SK-N-SH treated with all-trans-retinoic acid at 6 μM for 48 hours (cell line): ENCODE results near the gene DLGAP5.

Experiments
- ATAC-seq: fragments of 200-7000 bp; cut with Tn5 transposase; 3 replicates; pipeline ENCODE4 v1.9.1; 2020; ENCODE audit warnings: mild to moderate bottlenecking, moderate library complexity
- ARNTL ChIP-seq: fragments of 450-650 bp; formaldehyde crosslinking; IDR thresholded peaks from 2 replicates; pipeline ENCODE4 v1.5.0; 2020; ENCODE audit warnings: low read depth, mild to moderate bottlenecking, moderate library complexity, borderline replicate concordance
- BACH2 ChIP-seq: fragments of 250-450 bp; sonication (Bioruptor Pico); IDR thresholded peaks from 2 replicates; pipeline ENCODE4 v1.9.0; 2021; ENCODE audit warnings: mild to moderate bottlenecking, borderline replicate concordance
- CREB5 ChIP-seq: fragments of 250-450 bp; sonication (Bioruptor Pico); IDR thresholded peaks from 2 replicates; pipeline ENCODE4 v1.5.1; 2020; ENCODE audit warnings: low read depth, mild to moderate bottlenecking, moderate library complexity
- CSDC2 ChIP-seq: fragments of 250-450 bp; sonication (Bioruptor Pico); IDR thresholded peaks from 2 replicates; pipeline ENCODE4 v1.5.0; 2020; ENCODE audit warnings: mild to moderate bottlenecking, moderate library complexity
- CSRNP3 ChIP-seq: fragments of 250-450 bp; sonication (Bioruptor Pico); IDR thresholded peaks from 2 replicates; pipeline ENCODE4 v1.5.1; 2021; ENCODE audit warnings: mild to moderate bottlenecking, moderate library complexity
- ESRRG ChIP-seq: fragments of 250-450 bp; sonication (Bioruptor Pico); IDR thresholded peaks from 2 replicates; pipeline ENCODE4 v1.6.1; 2021; ENCODE audit warnings: mild to moderate bottlenecking
- GLIS3 ChIP-seq: fragments of 250-450 bp; sonication (Bioruptor Pico); IDR thresholded peaks from 2 replicates; pipeline ENCODE4 v1.5.0; 2020; ENCODE audit warnings: mild to moderate bottlenecking, moderate library complexity
- ISL1 ChIP-seq: fragments of 250-450 bp; sonication (Bioruptor Pico); IDR thresholded peaks from 2 replicates; pipeline ENCODE4 v2.1.2; 2022; ENCODE audit warnings: mild to moderate bottlenecking, moderate library complexity
- OSR1 ChIP-seq: fragments of 250-450 bp; sonication (Bioruptor Pico); IDR thresholded peaks from 2 replicates; pipeline ENCODE4 v1.8.0; 2022; ENCODE audit warnings: moderate library complexity, mild to moderate bottlenecking, inconsistent platforms
- PATZ1 ChIP-seq: fragments of 250-450 bp; sonication (Bioruptor Pico); IDR thresholded peaks from 2 replicates; pipeline ENCODE4 v1.8.0; 2020; ENCODE audit warnings: mild to moderate bottlenecking, moderate library complexity, borderline replicate concordance
- PPARA ChIP-seq: fragments of 250-450 bp; sonication (Bioruptor Pico); IDR thresholded peaks from 2 replicates; pipeline ENCODE4 v1.5.0; 2020; ENCODE audit warnings: mild to moderate bottlenecking, borderline replicate concordance
- RARB ChIP-seq: fragments of 250-450 bp; sonication (Bioruptor Pico); IDR thresholded peaks from 2 replicates; pipeline ENCODE4 v1.8.0; 2021; ENCODE audit warnings: mild to moderate bottlenecking, moderate library complexity
- SNAI2 ChIP-seq: fragments of 250-450 bp; sonication (Bioruptor Pico); IDR thresholded peaks from 2 replicates; pipeline ENCODE4 v1.5.0; 2020; ENCODE audit warnings: mild to moderate bottlenecking, moderate library complexity
- TCF4 ChIP-seq: fragments of 250-450 bp; sonication (Bioruptor Pico); IDR thresholded peaks from 2 replicates; pipeline ENCODE4 v1.8.0; 2021; ENCODE audit warnings: mild to moderate bottlenecking, moderate library complexity, borderline replicate concordance
- TSHZ2 ChIP-seq: fragments of 250-450 bp; sonication (Bioruptor Pico); IDR thresholded peaks from 2 replicates; pipeline ENCODE4 v1.5.0; 2020; ENCODE audit warnings: mild to moderate bottlenecking, moderate library complexity
- ZC3H10 ChIP-seq: fragments of 250-450 bp; sonication (Bioruptor Pico); IDR thresholded peaks from 2 replicates; pipeline ENCODE4 v1.5.1; 2021; ENCODE audit warnings: mild to moderate bottlenecking, moderate library complexity
- ZFP3 ChIP-seq: fragments of 250-450 bp; sonication (Bioruptor Pico); IDR thresholded peaks from 2 replicates; pipeline ENCODE4 v1.5.0; 2020; ENCODE audit warnings: mild to moderate bottlenecking, moderate library complexity
- ZFP30 ChIP-seq: fragments of 450-650 bp; formaldehyde crosslinking; IDR thresholded peaks from 2 replicates; pipeline ENCODE4 v1.5.0; 2022; ENCODE audit warnings: mild to moderate bottlenecking, moderate library complexity
- ZNF565 ChIP-seq: fragments of 450-650 bp; formaldehyde crosslinking; conservative IDR thresholded peaks from 2 replicates; pipeline ENCODE4 v1.5.0; 2020; ENCODE audit warnings: low read depth, mild to moderate bottlenecking, moderate library complexity
- ZNF70 ChIP-seq: fragments of 450-650 bp; formaldehyde crosslinking; IDR thresholded peaks from 2 replicates; pipeline ENCODE4 v1.5.0; 2020; ENCODE audit warnings: mild to moderate bottlenecking, moderate library complexity
- ZNF8 ChIP-seq: fragments of 450-650 bp; formaldehyde crosslinking; IDR thresholded peaks from 2 replicates; pipeline ENCODE4 v1.5.0; 2020; ENCODE audit warnings: mild to moderate bottlenecking, moderate library complexity

Gene DLGAP5

GRCh38 chr14:55117803-55118441, 73.5 kb downstream of the DLGAP5 start:
- no peak for ATAC-seq

GRCh38 chr14:55116246-55117030, 74.9 kb downstream of the DLGAP5 start:
- ATAC-seq, result no peak; the same call in 2 of the 3 replicates
- no peak for TF ChIP-seq CSRNP3
- no peak for TF ChIP-seq RARB (CRISPR knock-in tag)
- no peak for TF ChIP-seq TSHZ2 (CRISPR knock-in tag)
- no peak for TF ChIP-seq OSR1 (CRISPR knock-in tag)
- no peak for TF ChIP-seq TCF4 (CRISPR knock-in tag)
- TF ChIP-seq BACH2 (CRISPR knock-in tag), result no peak
- TF ChIP-seq ISL1 (CRISPR knock-in tag), result no peak
- TF ChIP-seq ZNF70 (CRISPR knock-in tag), result no peak
- no peak for TF ChIP-seq PPARA
- TF ChIP-seq ESRRG, result no peak

More at GRCh38 chr14:55117803-55118441, 73.5 kb downstream of the DLGAP5 start:
- TF ChIP-seq ZNF8 (CRISPR knock-in tag) (no peak), PATZ1 (CRISPR knock-in tag) (no peak), ZC3H10 (no peak), GLIS3 (CRISPR knock-in tag) (no peak), TCF4 (CRISPR knock-in tag) (no peak), ZNF70 (CRISPR knock-in tag) (no peak), TSHZ2 (CRISPR knock-in tag) (no peak), OSR1 (CRISPR knock-in tag) (no peak), ZFP3 (no peak), CREB5 (CRISPR knock-in tag) (no peak), PPARA (no peak), SNAI2 (CRISPR knock-in tag) (no peak), ARNTL (CRISPR knock-in tag) (no peak), CSDC2 (CRISPR knock-in tag) (no peak), ZNF565 (CRISPR knock-in tag) (no peak), CSRNP3 (no peak), ZFP30 (CRISPR knock-in tag) (no peak)
- TF ChIP-seq, all 23 proteins: peak for 0
